ENCODE results near the gene TECTA.

GRCh38 chr11:121231576-121232278 is 130.7 kb downstream of the TECTA start:
- TF ChIP-seq POLR2A (IDR thresholded peaks at IDR 0.05; ENCODE audit: low read length) (no peak), GATA1 (IDR thresholded peaks at IDR 0.05; ENCODE audit: low read depth, low read length) (no peak)
